Ascending aorta (tissue), 2 donors: ENCODE results near the gene NCKAP5. TPM values are rescaled to one million over a fixed set of nuclear protein-coding genes. Genes with fewer than 3 reads are reported as not detected.

Source experiments
- DNase-seq, 2 donors: peaks; one replicate each; pipeline ENCODE4 v3.0.0-alpha.2; 2019; ENCODE audit warnings: low spot score in 2 of 2
- H3K27ac ChIP-seq, 2 donors: fragments of 200-600 bp; sonication (generic); one replicate each; pipeline ENCODE4 v1.5.1; 2016 to 2017; ENCODE audit warnings: mild to moderate bottlenecking in 1 of 2
- H3K27me3 ChIP-seq: fragments of 200-600 bp; sonication (generic); one replicate; pipeline ENCODE4 v1.5.1; 2017
- H3K36me3 ChIP-seq, 2 donors: fragments of 200-600 bp; sonication (generic); one replicate each; pipeline ENCODE4 v1.5.1; 2016
- H3K4me1 ChIP-seq, 2 donors: fragments of 200-600 bp; sonication (generic); one replicate each; pipeline ENCODE4 v1.5.1; 2016 to 2017; ENCODE audit warnings: mild to moderate bottlenecking in 1 of 2
- H3K4me3 ChIP-seq, 2 donors: fragments of 200-600 bp; sonication (generic); one replicate each; pipeline ENCODE4 v1.5.1; 2016 to 2017; ENCODE audit warnings: mild to moderate bottlenecking in 1 of 2
- H3K9me3 ChIP-seq, 2 donors: fragments of 200-600 bp; sonication (generic); one replicate each; pipeline ENCODE4 v1.5.1; 2016
- CTCF ChIP-seq, 3 experiments: fragments of 200-600 bp in 2 of 3; fragments of 450-650 bp in 1 of 3; sonication (generic) in 2 of 3; IDR thresholded peaks; one replicate each; pipeline ENCODE4 v1.5.1; 2016 to 2019; ENCODE audit warnings: antibody characterized with exemption in 3 of 3, mild to moderate bottlenecking in 1 of 3, moderate library complexity in 1 of 3
- intact Hi-C: fragments of 100-400 bp; cut with DNase I; formaldehyde crosslinking; loops from one replicate; pipeline ENCODE4 v1.15.1; 2023
- total RNA-seq: library from RNA; depleted of rRNA; stranded (reverse); fragments of >200 nt; gene quantifications from one replicate; pipeline ENCODE4 v1.1.0, GENCODE V29; 2016

NCKAP5 gene
- total RNA-seq, 1 donor from 2014 or later = 0.75 TPM

GRCh38 chr2:132641819-132642218 is 926.4 kb downstream of the NCKAP5 start:
- no peak for DNase-seq
- Histone ChIP-seq H3K9me3 (no peaks in the 10 kb centered on the region), H3K27ac (no peak overlapping the region), H3K4me1 (no peaks in the 10 kb centered on the region), H3K27me3 (no peaks in the 10 kb centered on the region), H3K4me3 (no peak overlapping the region), H3K36me3 (no peaks in the 10 kb centered on the region)
- intact Hi-C loops = no loop called here
- no peak for TF ChIP-seq CTCF (IDR thresholded peaks at IDR 0.05)

DNA sequence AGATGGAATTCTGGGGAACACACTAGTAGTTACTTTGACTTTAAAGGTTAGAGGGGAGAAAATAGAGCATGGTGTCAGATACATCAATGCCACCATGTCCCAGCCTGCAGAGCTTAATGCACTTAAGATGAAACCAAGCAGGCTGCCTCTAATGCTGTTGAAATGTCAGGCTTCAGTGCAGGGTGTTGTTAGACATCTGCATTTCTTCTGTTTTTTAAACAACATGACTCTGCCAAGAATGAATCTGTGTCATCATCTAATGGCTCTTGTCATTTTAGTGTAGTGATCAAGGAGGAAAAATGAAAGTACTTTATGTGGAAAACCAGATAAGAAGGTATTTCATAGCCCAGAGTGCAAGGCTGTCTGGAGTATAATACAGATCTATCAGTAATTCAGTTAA is 928.1 kb downstream of the NCKAP5 start:
- H3K9me3 ChIP-seq = no peaks in the 10 kb centered on the region
- H3K4me3 ChIP-seq = no peak overlapping the region
- intact Hi-C loops = no loop called here
- no peak for TF ChIP-seq CTCF (IDR thresholded peaks at IDR 0.05)
- no peaks in the 10 kb centered on the region for H3K4me1 ChIP-seq
- H3K27me3 ChIP-seq = no peaks in the 10 kb centered on the region
- H3K27ac ChIP-seq = no peak overlapping the region
- no peak for DNase-seq
- no peaks in the 10 kb centered on the region for H3K36me3 ChIP-seq

DNA sequence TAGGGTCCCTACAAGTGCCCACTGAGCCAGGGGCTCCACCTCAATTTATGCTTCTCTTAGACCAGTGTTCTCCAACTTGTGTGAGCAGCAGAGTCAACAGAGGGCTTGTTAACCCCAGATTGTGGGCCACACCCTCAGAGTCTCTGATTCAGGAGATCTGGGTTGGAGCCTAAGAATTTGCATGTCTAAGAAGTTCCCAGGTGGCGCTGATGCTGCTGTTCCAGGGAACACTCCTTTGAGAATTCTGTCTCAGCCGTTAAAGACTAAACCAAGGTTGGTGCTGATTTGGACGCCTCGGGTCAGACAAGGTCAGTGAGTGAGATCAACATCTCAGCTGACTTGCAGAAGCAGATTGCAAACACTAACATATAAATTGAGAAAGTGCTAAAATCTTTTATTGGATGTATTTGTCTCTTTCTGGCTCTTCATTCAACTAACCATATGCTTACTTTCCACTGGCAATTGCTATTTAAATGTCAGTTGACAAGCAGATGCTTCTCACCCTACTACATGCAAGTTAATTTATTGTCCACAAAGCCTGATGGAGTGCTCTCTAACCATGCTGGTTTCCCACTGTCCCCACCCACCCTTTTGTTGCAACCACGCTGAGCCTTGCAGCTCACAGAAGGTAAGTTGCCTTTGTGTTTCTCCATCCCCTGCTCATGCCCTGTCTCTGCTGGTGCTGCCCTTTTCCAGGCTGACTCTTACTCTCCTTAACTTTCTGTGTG is 929.8 kb downstream of the NCKAP5 start:
- Histone ChIP-seq H3K9me3 (no peaks in the 10 kb centered on the region), H3K27me3 (no peaks in the 10 kb centered on the region), H3K4me1 (no peaks in the 10 kb centered on the region), H3K27ac (no peak overlapping the region), H3K4me3 (no peak overlapping the region), H3K36me3 (no peaks in the 10 kb centered on the region)
- no peak for DNase-seq
- TF ChIP-seq CTCF (IDR thresholded peaks at IDR 0.05) = no peak
- intact Hi-C loops = no loop called here

- H3K36me3 ChIP-seq = no peaks in the 10 kb centered on the region
- H3K4me1 ChIP-seq = no peaks in the 10 kb centered on the region
- H3K4me3 ChIP-seq = no peak overlapping the region
- H3K9me3 ChIP-seq = no peaks in the 10 kb centered on the region
- intact Hi-C loops = no loop called here
- no peak for DNase-seq
- no peaks in the 10 kb centered on the region for H3K27me3 ChIP-seq
- TF ChIP-seq CTCF (IDR thresholded peaks at IDR 0.05) = no peak
- no peak overlapping the region for H3K27ac ChIP-seq
Measured at GRCh38 chr2:132636346-132636745, 931.9 kb downstream of the NCKAP5 start.

DNA sequence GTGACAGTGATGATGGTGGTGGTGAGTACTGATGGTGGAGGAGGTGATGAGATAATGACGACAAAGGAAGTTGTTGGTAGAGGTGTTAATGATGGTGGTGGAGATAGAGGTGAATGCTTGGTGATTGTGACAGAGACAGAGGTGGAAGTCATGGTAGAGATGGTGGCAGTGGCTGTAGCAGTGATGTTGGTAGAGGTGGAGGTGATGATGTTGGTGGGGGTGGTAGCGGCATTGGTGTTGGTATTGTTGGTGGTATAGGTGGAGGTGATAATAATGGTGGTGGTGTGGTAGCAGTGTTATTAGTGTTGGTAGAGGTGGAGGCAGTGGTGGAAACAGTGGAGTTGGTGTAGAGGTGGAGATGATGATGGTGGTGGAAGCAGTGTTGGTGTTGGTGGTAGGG is 934.6 kb downstream of the NCKAP5 start:
- TF ChIP-seq CTCF (IDR thresholded peaks at IDR 0.05) = no peak
- Histone ChIP-seq H3K4me3 (no peak overlapping the region), H3K36me3 (no peaks in the 10 kb centered on the region), H3K9me3 (no peaks in the 10 kb centered on the region), H3K27me3 (no peaks in the 10 kb centered on the region), H3K4me1 (no peaks in the 10 kb centered on the region), H3K27ac (no peak overlapping the region)
- intact Hi-C loops = no loop called here
- no peak for DNase-seq
